Natural killer cell (primary cell): ENCODE measurements around the gene CADM1. TPM values are rescaled to one million over a fixed set of nuclear protein-coding genes. Genes with fewer than 3 reads are reported as not detected.
A peak's percentile ranks its signal among the peaks of the same experiment; 100 is the strongest.

Experiments used
- ATAC-seq, 3 donors: fragments of 150-1000 bp in 2 of 3; fragments of 200-7000 bp in 1 of 3; cut with Tn5 transposase; 1 replicate in 1 of 3; 2 replicates in 2 of 3; pipeline ENCODE4 v1.10.0; 2021; ENCODE audit warnings: mild to moderate bottlenecking in 2 of 3, moderate library complexity in 2 of 3
- DNase-seq, 2 donors: peaks; one replicate each; pipeline versions ENCODE4 v3.0.0 to v3.0.0-alpha.2; 2013 to 2021; ENCODE audit warnings: mixed read lengths in 1 of 2
- H3K27ac ChIP-seq: one replicate; pipeline ENCODE4 v1.5.1; 2013; ENCODE audit warnings: mild to moderate bottlenecking, low read length
- H3K27me3 ChIP-seq: one replicate; pipeline ENCODE4 v1.6.1; 2013; ENCODE audit warnings: low read length; ENCODE audit not compliant: control insufficient read depth, insufficient read depth
- H3K36me3 ChIP-seq: one replicate; pipeline ENCODE4 v1.6.1; 2013; ENCODE audit warnings: low read length; ENCODE audit not compliant: control insufficient read depth, insufficient read depth
- H3K4me1 ChIP-seq: one replicate; pipeline ENCODE4 v1.6.1; 2013; ENCODE audit warnings: low read length; ENCODE audit not compliant: control insufficient read depth, insufficient read depth
- H3K4me3 ChIP-seq: one replicate; pipeline ENCODE4 v1.5.1; 2013; ENCODE audit warnings: low read length
- H3K9me3 ChIP-seq: one replicate; pipeline ENCODE4 v1.6.1; 2013; ENCODE audit warnings: low read length; ENCODE audit not compliant: control insufficient read depth, insufficient read depth
- H3K27ac Mint-ChIP-seq, 2 donors: one replicate each; pipeline ENCODE4 v1.8.0; 2022; ENCODE audit warnings: mild to moderate bottlenecking in 2 of 2, mixed read lengths in 2 of 2, moderate library complexity in 1 of 2
- H3K27me3 Mint-ChIP-seq, 2 donors: one replicate each; pipeline ENCODE4 v1.8.0; 2022; ENCODE audit warnings: low read depth in 2 of 2, mixed read lengths in 2 of 2
- H3K36me3 Mint-ChIP-seq: one replicate; pipeline ENCODE4 v1.8.0; 2022; ENCODE audit warnings: mixed read lengths
- H3K4me1 Mint-ChIP-seq, 2 donors: one replicate each; pipeline ENCODE4 v1.8.0; 2022; ENCODE audit warnings: mixed read lengths in 2 of 2
- H3K4me3 Mint-ChIP-seq: one replicate; pipeline ENCODE4 v1.8.0; 2022; ENCODE audit warnings: mild to moderate bottlenecking, moderate library complexity, mixed read lengths
- H3K9me3 Mint-ChIP-seq, 2 donors: one replicate each; pipeline ENCODE4 v1.8.0; 2022; ENCODE audit warnings: mixed read lengths in 2 of 2
- WGBS: methylation state at CpG from one replicate; pipeline ENCODE4 v1.1.7; 2013; ENCODE audit warnings: missing lambda C conversion rate; ENCODE audit not compliant: insufficient coverage; 5-methylcytosine and 5-hydroxymethylcytosine counted together
- intact Hi-C: fragments of 100-400 bp; cut with micrococcal nuclease; formaldehyde crosslinking; loops from one replicate; pipeline ENCODE4 v1.14.2; 2022
- total RNA-seq, 4 donors: library from RNA; stranded (reverse); fragments of 120-200 nt in 1 of 4; gene quantifications; one replicate each; pipeline versions ENCODE4 v1.2.3 to v1.2.4, GENCODE V29; 2013 to 2022
- TF ChIP-seq, protein P1 (sequence below): fragments of 200-600 bp; IDR thresholded peaks from one replicate; pipeline ENCODE4 v1.8.0; 2022; ENCODE audit warnings: antibody characterized with exemption

The CADM1 gene
- total RNA-seq, 3 donors from 2014 or later (not counting 1 experiment from before 2014, with no cell fraction given), result 3.2 to 4.2 (median 3.9) TPM

DNA sequence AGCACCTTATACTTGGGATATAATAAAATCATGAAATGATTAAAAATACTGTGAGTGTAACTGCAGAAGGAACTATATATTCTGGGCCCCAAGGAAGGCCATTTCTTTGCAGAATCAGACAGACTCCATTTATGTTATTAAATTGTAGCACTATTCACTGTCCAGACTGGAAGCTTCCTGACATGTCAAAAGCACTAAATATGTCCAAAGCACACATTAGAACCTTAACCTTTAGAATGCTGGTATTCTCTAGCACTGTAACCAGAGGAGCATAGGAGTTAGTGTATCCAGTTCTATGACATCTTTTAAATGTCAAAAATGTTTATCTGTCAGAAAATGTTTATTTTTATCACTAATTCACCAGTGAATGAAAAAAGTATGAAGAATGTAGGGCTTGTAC lies 246.9 kb downstream of the CADM1 start:
- H3K27ac ChIP-seq, result peak overlapping the region; percentile 53

GRCh38 chr11:115256397-115257197 lies 247.6 kb downstream of the CADM1 start:
- H3K36me3 Mint-ChIP-seq, result no peaks in the 10 kb centered on the region
- peaks cover 0 to 2% of the 10 kb centered on the region in 2 donors for H3K9me3 Mint-ChIP-seq
- Histone ChIP-seq H3K4me3 (no peak overlapping the region), H3K4me1 (peaks cover 11% of the 10 kb centered on the region), H3K27ac (peak overlapping the region; percentile 82), H3K9me3 (peaks cover 4% of the 10 kb centered on the region), H3K27me3 (no peaks in the 10 kb centered on the region), H3K36me3 (no peaks in the 10 kb centered on the region)
- DNase-seq (peak in 1 of 2 donors; percentile 65), ATAC-seq (peak; percentile 83 to 89 (median 84))
- H3K4me1 Mint-ChIP-seq, result peaks cover 18 to 34% of the 10 kb centered on the region in 2 donors
- intact Hi-C loops, result no loop called here
- TF ChIP-seq, protein P1, sequence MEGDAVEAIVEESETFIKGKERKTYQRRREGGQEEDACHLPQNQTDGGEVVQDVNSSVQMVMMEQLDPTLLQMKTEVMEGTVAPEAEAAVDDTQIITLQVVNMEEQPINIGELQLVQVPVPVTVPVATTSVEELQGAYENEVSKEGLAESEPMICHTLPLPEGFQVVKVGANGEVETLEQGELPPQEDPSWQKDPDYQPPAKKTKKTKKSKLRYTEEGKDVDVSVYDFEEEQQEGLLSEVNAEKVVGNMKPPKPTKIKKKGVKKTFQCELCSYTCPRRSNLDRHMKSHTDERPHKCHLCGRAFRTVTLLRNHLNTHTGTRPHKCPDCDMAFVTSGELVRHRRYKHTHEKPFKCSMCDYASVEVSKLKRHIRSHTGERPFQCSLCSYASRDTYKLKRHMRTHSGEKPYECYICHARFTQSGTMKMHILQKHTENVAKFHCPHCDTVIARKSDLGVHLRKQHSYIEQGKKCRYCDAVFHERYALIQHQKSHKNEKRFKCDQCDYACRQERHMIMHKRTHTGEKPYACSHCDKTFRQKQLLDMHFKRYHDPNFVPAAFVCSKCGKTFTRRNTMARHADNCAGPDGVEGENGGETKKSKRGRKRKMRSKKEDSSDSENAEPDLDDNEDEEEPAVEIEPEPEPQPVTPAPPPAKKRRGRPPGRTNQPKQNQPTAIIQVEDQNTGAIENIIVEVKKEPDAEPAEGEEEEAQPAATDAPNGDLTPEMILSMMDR, result no peak
- peak overlapping the region; percentile 87 to 89 for H3K27ac Mint-ChIP-seq
- 49% methylated on average over 4 of the region's 7 CpGs for WGBS
- H3K27me3 Mint-ChIP-seq, result no peaks in the 10 kb centered on the region
- peak overlapping the region; percentile 50 for H3K4me3 Mint-ChIP-seq

More for the DNA sequence above, 246.9 kb downstream of the CADM1 start:
- no peak for DNase-seq
- no peaks in the 10 kb centered on the region for H3K27me3 ChIP-seq
- H3K36me3 ChIP-seq, result no peaks in the 10 kb centered on the region
- peak overlapping the region; percentile 87 to 89 for H3K27ac Mint-ChIP-seq
- no peak overlapping the region for H3K4me3 ChIP-seq
- intact Hi-C loops, result no loop called here
- H3K9me3 ChIP-seq, result peaks cover 4% of the 10 kb centered on the region
- peak in 1 of 3 donors; percentile 7 for ATAC-seq
- peaks cover 0 to 2% of the 10 kb centered on the region in 2 donors for H3K27me3 Mint-ChIP-seq
- TF ChIP-seq, protein P1, result no peak
- H3K4me1 ChIP-seq, result peaks cover 11% of the 10 kb centered on the region
- H3K4me1 Mint-ChIP-seq, result peaks cover 18 to 34% of the 10 kb centered on the region in 2 donors
- H3K36me3 Mint-ChIP-seq, result no peaks in the 10 kb centered on the region
- no peak overlapping the region for H3K4me3 Mint-ChIP-seq
- H3K9me3 Mint-ChIP-seq, result peaks cover 0 to 2% of the 10 kb centered on the region in 2 donors

- 59% methylated on average over 9 of the region's 9 CpGs for WGBS
- DNase-seq, result no peak
- Histone ChIP-seq H3K4me3 (no peak overlapping the region), H3K4me1 (peaks cover 11% of the 10 kb centered on the region), H3K27ac (no peak overlapping the region), H3K9me3 (peaks cover 4% of the 10 kb centered on the region), H3K27me3 (no peaks in the 10 kb centered on the region), H3K36me3 (no peaks in the 10 kb centered on the region)
- ATAC-seq, result no peak
- H3K4me3 Mint-ChIP-seq, result peak overlapping the region; percentile 38
- peaks cover 0 to 2% of the 10 kb centered on the region in 2 donors for H3K9me3 Mint-ChIP-seq
- H3K27me3 Mint-ChIP-seq, result peaks cover 0 to 2% of the 10 kb centered on the region in 2 donors
- intact Hi-C loops, result no loop called here
- no peaks in the 10 kb centered on the region for H3K36me3 Mint-ChIP-seq
- TF ChIP-seq, protein P1, result no peak
- H3K4me1 Mint-ChIP-seq, result peaks cover 18 to 34% of the 10 kb centered on the region in 2 donors
- H3K27ac Mint-ChIP-seq, result peak overlapping the region; percentile 32 to 89
Observed at GRCh38 chr11:115255006-115255762, 249.0 kb downstream of the CADM1 start.
